Nephron progenitor cell (in vitro differentiated cells): ENCODE measurements around the gene EID3.

Source experiments
- DNase-seq: peaks from one replicate; pipeline ENCODE4 v3.0.0; 2021
- H3K27ac Mint-ChIP-seq: 2 replicates; pipeline ENCODE4 v1.8.0; 2021; ENCODE audit warnings: mild to moderate bottlenecking, moderate library complexity, mixed read lengths
- H3K27me3 Mint-ChIP-seq: 2 replicates; pipeline ENCODE4 v1.8.0; 2021; ENCODE audit warnings: mild to moderate bottlenecking, low read depth, mixed read lengths; ENCODE audit not compliant: poor library complexity
- H3K36me3 Mint-ChIP-seq: 2 replicates; pipeline ENCODE4 v1.8.0; 2021; ENCODE audit warnings: low read depth, mixed read lengths
- H3K4me1 Mint-ChIP-seq: 2 replicates; pipeline ENCODE4 v1.8.0; 2021; ENCODE audit warnings: mixed read lengths
- H3K4me3 Mint-ChIP-seq: 2 replicates; pipeline ENCODE4 v1.8.0; 2021; ENCODE audit warnings: mild to moderate bottlenecking, moderate library complexity, mixed read lengths
- H3K9me3 Mint-ChIP-seq: 2 replicates; pipeline ENCODE4 v1.8.0; 2021; ENCODE audit warnings: mild to moderate bottlenecking, moderate library complexity, mixed read lengths
- TF ChIP-seq, protein P1 (sequence below): fragments of 200-600 bp; sonication (generic); IDR thresholded peaks from 2 replicates; pipeline ENCODE4 v1.5.0; 2021; ENCODE audit warnings: antibody characterized with exemption

The EID3 gene

DNA sequence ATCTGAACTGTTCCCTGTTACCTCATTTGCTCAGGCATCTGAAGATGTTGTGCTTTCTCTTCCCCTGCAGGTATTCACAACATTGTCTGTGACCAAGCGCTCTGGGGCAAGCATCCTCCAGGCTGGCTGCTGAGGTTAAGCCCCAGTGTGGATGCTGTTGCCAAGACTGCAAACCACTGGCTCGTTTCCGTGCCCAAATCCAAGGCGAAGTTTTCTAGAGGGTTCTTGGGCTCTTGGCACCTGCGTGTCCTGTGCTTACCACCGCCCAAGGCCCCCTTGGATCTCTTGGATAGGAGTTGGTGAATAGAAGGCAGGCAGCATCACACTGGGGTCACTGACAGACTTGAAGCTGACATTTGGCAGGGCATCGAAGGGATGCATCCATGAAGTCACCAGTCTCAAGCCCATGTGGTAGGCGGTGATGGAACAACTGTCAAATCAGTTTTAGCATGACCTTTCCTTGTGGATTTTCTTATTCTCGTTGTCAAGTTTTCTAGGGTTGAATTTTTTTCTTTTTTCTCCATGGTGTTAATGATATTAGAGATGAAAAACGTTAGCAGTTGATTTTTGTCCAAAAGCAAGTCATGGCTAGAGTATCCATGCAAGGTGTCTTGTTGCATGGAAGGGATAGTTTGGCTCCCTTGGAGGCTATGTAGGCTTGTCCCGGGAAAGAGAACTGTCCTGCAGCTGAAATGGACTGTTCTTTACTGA, 44.9 kb downstream of the EID3 start:
- H3K27me3 Mint-ChIP-seq = no peaks in the 10 kb centered on the region
- H3K27ac Mint-ChIP-seq = no peak overlapping the region
- H3K36me3 Mint-ChIP-seq = peaks cover 48% of the 10 kb centered on the region
- TF ChIP-seq, protein P1, sequence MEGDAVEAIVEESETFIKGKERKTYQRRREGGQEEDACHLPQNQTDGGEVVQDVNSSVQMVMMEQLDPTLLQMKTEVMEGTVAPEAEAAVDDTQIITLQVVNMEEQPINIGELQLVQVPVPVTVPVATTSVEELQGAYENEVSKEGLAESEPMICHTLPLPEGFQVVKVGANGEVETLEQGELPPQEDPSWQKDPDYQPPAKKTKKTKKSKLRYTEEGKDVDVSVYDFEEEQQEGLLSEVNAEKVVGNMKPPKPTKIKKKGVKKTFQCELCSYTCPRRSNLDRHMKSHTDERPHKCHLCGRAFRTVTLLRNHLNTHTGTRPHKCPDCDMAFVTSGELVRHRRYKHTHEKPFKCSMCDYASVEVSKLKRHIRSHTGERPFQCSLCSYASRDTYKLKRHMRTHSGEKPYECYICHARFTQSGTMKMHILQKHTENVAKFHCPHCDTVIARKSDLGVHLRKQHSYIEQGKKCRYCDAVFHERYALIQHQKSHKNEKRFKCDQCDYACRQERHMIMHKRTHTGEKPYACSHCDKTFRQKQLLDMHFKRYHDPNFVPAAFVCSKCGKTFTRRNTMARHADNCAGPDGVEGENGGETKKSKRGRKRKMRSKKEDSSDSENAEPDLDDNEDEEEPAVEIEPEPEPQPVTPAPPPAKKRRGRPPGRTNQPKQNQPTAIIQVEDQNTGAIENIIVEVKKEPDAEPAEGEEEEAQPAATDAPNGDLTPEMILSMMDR = no peak
- DNase-seq = no peak
- H3K9me3 Mint-ChIP-seq = no peaks in the 10 kb centered on the region
- H3K4me1 Mint-ChIP-seq = no peaks in the 10 kb centered on the region
- H3K4me3 Mint-ChIP-seq = no peak overlapping the region

DNA sequence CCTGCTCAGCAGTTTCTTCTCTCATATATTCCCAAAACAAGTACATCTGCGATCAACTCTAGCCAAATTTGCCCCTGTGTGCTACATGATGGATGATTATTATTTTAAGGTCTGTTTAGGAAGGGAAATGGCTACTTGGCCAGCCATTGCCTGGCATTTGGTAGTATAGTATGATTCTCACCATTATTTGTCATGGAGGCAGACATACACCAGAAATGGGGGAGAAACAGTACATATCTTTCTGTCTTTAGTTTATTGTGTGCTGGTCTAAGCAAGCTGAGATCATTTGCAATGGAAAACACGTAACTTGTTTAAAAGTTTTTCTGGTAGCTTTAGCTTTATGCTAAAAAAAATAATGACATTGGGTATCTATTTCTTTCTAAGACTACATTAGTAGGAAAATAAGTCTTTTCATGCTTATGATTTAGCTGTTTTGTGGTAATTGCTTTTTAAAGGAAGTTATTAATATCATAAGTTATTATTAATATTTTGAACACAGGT, 45.5 kb downstream of the EID3 start:
- Mint-ChIP-seq H3K9me3 (no peaks in the 10 kb centered on the region), H3K4me3 (no peak overlapping the region), H3K4me1 (no peaks in the 10 kb centered on the region), H3K27me3 (no peaks in the 10 kb centered on the region), H3K27ac (no peak overlapping the region), H3K36me3 (peaks cover 50% of the 10 kb centered on the region)
- DNase-seq = no peak
- TF ChIP-seq, protein P1 = no peak

DNA sequence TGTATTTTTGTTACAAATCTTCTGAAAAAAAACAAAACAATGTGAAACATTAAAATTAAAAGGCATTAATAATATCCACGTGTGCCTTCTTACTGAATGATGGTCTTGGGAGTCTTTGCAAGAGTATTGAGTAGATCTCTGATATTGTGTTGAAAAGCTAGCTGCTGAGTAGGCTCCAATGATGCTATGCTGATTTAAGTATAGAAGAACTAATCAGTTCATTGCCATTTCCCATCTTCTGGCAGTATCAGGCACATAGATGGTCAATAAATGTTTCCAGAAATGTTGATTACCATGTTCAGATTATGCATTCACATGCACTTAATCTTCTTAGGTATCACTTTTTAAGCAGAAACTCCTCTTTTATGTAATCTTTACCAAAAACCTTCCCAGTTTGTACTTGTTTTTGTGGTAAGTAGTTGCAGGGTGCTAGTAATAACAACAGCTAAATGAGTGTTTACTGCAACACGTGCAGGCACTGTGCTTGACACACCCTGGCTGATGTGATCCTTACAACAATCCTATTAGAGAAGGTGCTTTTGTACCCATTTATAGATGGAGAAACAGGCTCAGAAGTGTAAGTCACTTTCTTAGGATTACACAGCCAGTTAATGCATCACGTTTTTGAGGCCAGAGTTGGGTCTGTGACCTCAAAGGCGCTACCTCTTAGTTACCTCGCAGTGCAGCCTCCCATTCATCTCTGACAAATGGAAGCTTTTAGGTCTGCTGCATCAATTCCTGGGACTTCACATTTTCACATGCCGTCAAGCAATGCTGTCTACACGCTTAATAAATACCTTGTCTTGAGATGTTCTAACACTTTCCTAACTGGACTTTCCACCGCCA, 46.9 kb downstream of the EID3 start:
- Mint-ChIP-seq H3K36me3 (peaks cover 50% of the 10 kb centered on the region), H3K9me3 (no peaks in the 10 kb centered on the region), H3K27ac (peak overlapping the region; percentile 36), H3K27me3 (no peaks in the 10 kb centered on the region), H3K4me1 (no peaks in the 10 kb centered on the region), H3K4me3 (no peak overlapping the region)
- TF ChIP-seq, protein P1 = no peak
- DNase-seq = no peak

DNA sequence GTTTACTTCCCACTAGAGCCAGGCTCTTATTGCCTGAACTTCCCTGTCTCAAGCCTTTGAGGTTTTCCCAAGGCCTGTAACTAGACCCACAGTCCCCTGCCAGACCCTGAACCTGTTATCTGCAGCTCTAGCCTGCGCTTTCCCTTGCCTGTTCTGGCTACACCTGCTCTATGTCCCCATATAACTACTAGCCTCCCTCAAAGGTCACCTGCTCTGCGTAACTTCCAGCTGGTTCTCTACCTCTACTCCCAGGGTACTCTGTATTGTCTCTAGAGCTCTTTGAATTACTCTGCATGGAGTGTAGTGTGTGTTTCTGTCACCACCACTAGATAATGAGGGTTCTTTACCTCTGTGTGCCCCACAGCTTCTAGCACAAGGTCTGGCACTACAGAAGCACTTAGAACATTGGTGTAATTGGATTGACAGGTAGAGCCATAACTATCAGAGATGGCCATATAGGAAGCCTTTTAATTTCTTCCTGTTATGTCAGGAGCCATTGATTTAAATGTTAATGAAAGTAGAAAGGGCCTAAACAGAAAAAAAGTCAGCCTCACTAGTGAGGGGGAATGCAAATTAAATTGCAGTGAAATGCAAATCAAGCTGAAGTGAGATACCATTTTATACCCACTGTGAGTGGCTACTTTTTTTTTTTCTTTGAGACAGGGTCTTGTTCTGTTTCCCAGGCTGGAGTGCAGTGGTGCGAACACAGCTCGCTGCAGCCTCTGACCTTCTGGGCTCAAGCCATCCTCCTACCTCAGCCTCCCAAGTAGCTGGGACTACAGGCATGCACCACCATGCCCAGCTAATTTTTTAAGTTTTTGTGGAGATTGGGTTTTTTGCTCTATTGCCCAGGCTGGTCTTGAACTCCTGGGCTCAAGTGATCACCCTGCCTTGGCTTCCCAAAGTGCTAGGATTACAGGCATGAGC, 47.8 kb downstream of the EID3 start:
- Mint-ChIP-seq H3K4me1 (no peaks in the 10 kb centered on the region), H3K36me3 (peaks cover 49% of the 10 kb centered on the region), H3K4me3 (no peak overlapping the region), H3K27ac (peak overlapping the region; percentile 36), H3K27me3 (peaks cover 2% of the 10 kb centered on the region), H3K9me3 (no peaks in the 10 kb centered on the region)
- TF ChIP-seq, protein P1 = no peak
- no peak for DNase-seq

DNA sequence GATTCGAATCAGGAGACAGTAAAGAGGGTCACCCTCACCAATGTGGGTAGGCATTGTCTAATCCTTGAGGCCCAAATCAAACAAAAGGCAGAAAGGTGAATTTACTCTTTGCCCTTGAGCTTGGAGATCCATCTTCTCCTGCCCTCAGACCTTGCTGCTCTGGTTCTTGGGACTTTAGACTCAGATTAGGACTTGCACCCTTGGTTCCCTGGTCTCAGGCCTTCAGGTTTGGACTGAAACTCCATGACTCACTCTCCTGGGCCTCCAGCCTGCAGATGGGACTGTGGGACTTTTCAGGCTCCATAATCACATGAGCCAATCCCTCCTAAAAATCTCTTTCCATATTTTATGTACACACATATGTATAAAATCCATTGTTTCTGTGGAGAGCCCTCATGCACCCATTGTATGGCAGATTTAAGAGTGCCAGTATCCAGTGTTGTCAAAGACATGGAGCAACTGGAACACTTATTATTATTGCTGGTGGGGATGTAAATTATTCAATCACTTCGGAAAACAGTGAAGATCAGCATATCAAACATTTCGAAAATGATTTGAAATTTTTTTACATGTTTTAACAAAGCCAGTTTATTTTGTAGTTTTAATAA, 48.7 kb downstream of the EID3 start:
- no peaks in the 10 kb centered on the region for H3K4me1 Mint-ChIP-seq
- peaks cover 43% of the 10 kb centered on the region for H3K36me3 Mint-ChIP-seq
- no peak for DNase-seq

More for the DNA sequence above, 48.7 kb downstream of the EID3 start:
- Mint-ChIP-seq H3K9me3 (no peaks in the 10 kb centered on the region), H3K27ac (no peak overlapping the region), H3K27me3 (peaks cover 3% of the 10 kb centered on the region), H3K4me3 (no peak overlapping the region)
- TF ChIP-seq, protein P1 = no peak
